NCI-H446 (cell line): ENCODE data around the gene AMIGO3.
"Not testable (repeated sequence)": the region's sequence is repeated elsewhere in the genome, so short reads cannot be mapped to it uniquely, and the experiment has no call there.

Source experiments
- DNase-seq, 2 experiments: peaks; one replicate each; lab custom pipeline; 2025; lab: John Stamatoyannopoulos, UW

The AMIGO3 gene

DNA sequence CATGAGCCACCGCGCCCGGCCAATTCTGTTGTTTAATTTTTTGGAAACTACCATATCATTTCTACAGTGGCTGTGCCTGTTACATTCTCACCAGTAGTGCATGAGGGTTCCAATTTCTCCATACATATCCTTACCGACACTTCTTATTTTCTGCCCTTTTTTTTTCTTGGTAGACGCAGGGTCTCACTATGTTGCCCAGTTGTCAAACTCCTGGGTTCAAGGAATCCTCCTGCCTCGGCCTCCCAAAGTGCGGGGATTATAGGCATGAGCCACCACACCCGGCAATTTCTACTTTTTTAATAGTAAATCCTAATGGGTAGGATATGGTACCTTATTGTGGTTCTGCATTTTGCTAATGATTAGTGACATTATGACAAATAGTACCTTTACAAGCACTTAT lies 9.6 kb downstream of the AMIGO3 start:
- DNase-seq = no peak

DNA sequence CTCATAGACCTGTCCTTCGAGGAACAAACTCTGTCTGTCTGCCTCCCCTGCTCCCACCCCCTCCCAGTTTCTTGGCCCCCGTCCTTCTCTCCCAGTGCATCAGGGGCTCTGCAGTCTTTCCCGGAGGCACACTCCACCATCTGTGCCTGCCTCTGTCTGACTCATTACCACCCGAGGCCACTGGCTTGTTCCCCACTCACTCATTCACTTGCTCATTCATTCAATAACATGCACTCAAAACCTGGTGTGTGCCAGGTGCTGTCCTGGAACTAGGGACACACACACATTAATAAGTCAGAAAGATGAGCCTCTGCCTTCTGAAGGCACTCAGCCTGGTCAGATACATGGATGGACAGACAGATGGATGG lies 12.4 kb downstream of the AMIGO3 start:
- DNase-seq = peak in 1 of 2 experiments; percentile 53

DNA sequence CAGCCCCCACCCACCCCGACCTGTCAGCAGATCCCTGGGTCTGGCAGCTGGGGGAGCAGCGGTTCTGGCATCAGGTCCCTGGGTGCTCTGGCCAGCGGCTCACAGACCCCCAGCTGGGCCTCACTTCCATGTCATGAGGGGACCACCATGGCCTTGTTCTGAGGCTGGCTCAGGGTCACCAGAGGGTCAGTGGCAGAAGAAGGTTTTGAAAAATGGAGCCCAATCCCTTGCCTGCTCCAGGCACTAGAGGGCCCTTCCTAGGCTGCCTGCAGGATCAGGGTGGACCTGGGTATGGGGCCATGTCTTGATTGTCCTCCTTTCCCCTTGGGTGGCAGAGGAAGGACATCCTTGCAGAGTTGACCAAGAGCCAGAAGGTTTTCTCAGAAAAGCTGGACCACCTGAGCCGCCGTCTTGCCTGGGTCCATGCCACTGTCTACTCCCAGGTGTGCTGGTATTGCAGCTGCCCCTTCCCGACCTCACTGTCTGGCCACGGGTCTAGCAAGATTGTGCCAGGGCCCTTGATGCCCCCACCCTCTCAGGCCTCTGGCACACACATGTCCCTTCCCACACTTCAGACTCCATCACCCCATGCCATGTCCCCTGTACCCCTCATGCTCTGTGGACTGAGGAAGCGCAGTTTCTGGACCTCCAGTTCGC lies 12.9 kb downstream of the AMIGO3 start:
- no peak for DNase-seq

DNA sequence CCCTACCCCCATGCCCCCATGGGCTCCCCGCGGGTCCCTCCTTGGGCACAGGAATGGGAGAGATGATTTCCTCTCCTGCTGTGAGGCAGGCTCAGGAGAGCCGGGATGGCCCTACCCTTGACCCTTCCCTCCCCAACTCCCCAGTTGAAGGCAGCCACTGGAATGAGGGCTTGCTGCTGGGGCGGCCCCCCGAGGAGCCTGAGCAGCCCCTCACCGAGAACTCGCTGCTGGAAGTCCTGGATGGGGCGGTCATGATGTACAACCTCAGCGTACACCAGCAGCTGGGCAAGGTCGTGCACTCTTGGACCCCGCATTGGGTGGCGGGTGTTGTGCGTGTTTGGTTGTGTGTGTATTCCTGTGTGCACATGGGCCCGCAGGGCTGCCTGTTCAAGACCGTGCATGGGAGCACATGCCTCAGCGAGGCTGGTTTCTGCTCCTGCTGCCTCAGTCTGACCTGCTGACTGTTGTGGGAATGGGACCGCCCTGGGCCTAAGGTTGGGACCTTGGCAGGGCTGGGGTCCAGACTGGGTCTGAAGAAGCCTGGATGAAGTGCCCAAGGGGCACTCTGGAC lies 14.0 kb downstream of the AMIGO3 start:
- no peak for DNase-seq

DNA sequence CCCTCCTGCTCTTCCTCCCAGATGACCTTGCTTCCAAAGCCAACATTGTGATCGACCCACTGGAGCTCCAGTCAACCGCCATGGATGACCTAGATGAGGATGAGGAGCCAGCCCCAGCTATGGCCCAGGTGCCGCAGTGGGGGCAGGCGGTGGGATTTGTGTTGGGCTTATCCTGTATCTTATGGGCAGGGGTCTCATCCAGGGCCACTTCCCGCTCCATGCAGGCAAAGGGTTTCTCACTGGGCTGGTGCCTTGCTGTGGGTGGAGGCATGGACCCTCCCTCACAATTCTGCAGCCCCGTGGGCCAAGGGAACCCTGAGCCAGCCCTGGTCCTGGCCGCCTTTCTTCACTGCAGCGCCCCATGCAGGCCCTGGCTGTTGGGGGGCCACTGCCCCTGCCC lies 14.9 kb downstream of the AMIGO3 start:
- no peak for DNase-seq

DNA sequence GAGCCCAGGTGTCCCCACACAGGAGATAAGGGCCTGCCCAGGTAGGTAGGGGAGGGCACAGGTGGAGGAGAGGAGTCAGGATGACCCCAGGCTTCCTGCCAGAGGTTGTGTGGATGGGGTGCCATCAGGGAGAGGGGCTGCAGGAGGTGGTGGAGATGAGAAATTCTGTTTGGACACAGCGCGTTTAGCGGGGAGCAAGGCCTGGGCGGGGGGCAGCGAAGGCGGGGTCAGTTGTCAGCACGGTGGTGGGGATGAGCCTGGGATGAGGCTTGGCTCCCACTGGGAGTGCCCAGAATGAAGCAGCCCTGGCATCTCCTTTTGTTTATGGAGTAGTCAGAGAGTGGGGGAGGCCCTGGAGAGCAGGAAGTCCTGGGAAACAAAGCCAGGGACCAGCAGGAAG lies 15.5 kb downstream of the AMIGO3 start:
- DNase-seq = no peak

DNA sequence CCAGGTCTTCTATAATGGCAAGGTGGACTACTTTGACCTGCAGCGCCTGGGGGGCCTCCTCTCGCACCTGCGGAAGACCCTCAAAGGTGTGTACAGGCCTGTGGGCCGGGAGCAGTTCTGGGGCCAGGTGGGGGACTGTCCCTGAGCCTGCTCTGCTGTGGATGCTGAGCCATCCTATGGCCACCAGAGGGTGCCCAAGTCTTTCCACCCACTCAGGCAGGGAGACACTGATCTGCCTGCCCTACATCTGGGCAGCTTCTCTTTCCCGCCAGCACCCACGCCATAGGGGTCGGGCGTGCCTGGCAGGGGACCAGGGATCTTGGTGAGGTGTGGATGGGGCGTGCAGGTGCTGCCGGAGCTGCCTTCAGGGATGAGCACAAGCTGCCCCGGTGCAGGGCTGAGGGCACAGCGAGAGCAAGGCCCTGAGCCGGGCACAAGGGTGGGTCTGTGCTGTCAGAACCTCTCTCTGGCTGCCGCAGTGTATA lies 16.0 kb downstream of the AMIGO3 start:
- DNase-seq = peak; percentile 8 to 62

DNA sequence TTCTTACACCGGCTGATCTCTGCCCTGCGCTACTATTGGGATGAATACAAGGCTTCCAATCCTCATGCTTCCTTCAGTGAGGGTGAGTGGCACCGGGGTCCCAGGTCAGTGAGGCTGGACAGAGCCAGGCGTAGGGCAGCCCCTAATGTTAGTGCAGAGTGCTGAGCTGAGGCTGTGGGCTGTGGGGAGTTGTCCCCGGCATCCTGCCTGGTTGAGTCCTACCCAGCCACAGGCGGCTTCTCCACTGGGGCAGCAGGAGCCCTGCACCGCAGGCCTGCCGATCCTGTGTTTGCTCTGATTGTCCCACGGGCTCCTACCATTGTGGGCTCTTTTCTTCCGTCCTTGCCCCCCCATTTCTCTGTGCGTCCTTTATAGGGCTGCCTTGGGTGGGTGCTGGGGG lies 16.8 kb downstream of the AMIGO3 start:
- DNase-seq = no peak

DNA sequence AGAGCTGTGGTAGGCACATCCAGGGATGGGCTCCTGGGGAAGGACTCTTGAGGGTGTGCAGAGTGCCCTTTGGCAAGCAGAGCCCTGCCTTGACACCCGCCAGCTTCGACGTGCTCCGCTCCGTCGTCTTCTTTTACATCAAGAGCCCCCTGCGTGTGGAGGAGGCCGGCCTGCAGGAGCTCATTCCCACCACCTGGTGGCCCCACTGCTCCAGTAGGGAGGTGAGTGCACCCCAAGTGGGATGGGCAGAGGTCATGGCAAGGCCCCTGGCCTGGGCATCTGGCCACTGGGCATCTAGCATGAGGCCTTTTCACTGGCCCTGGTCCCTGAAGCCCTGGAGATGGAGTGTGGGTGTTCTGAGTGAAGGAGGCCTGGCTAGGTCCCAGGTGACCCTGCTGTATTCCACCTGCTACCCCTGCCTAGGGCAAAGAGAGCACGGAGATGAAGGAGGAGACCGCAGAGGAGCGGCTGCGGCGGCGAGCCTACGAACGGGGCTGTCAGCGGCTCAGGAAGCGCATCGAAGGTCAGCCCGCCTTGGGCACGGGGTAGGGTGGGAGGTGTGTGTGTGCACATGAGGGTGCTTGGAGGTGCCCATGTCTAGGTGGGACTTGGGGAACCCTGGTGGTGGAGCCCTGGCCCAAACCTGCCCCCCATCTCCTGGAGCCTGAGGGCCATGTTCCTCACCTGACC lies 18.0 kb downstream of the AMIGO3 start:
- DNase-seq = no peak

DNA sequence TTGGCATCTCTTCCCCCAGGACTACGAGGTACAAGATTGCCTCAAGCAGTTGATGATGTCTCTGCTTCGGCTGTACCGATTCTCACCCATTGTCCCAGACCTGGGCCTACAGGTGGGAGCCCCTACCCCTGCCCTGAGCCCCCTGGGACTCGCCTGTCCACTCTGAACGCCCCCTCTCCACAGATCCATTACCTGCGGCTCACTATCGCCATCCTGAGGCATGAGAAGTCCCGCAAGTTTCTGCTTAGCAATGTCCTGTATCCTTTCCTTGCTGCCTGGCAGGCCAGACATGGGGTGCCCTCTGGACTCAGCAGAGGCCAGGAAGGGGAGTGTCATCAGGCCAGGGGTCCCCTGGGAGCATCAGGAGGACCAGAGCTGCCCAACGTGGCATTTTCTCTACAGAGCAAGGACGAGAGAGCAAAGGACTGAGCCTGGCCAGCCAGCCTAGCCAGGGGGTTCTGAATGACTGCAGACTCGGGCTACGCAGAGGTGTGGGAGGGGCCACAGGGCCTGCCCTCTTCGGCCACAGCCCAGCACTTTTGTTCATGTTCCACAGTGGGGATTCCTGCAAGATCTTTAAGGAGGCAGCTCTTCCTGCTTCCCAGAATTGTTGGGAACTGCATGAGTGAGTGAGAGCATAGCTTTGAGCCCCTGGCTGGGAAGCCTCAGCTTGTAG lies 18.9 kb downstream of the AMIGO3 start:
- DNase-seq = no peak

DNA sequence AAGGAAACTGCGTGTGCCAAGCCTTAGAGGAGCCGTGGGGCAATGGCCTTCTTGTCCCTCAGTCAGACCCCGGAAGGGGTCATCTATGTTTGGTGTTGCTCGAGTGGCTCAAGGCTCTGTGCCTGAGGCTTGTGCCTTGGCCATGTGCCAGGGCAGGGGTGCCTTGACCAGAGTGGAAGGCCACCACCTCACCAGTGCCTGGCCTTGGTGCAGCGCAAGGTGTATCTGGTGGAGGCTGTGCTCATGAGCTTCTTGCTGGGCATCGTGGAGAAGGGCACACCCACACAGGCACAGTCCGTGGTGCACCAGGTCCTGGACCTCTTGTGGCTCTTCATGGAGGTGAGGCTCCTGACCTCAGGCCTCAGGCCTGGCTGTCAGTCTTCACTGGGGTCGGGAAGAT lies 19.5 kb downstream of the AMIGO3 start:
- DNase-seq = no peak

DNA sequence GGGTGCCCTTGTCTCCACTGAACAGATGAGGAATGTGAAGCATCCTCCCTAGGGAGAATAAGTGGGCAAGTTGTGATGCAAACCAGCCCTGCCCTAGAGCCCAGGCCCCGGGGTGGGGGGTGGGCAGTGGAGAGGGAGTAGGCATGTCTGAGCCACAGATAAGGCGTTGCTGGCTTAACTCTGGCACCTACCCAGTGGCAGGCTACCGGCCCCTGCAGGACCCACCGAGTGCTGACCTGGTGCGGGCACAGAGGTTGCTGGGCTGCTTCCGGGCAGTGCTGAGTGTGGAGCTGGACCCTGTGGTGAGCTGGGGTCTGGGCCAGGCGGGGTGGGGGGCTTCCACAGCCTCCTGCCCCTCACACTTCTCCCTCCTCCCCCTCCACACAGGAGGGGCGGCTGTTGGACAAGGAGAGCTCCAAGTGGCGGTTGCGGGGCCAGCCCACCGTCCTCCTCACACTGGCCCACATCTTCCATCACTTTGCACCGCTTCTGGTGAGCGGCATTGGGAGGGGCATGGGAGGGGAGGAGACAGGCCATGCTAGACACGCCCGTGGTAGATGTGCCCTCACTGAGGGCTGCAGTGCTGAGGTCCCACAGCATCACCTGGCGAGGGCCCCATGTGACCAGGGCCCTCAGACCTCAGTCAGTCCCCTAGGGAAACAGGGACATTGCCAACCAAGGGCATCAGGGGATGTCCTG lies 20.1 kb downstream of the AMIGO3 start:
- DNase-seq = no peak

DNA sequence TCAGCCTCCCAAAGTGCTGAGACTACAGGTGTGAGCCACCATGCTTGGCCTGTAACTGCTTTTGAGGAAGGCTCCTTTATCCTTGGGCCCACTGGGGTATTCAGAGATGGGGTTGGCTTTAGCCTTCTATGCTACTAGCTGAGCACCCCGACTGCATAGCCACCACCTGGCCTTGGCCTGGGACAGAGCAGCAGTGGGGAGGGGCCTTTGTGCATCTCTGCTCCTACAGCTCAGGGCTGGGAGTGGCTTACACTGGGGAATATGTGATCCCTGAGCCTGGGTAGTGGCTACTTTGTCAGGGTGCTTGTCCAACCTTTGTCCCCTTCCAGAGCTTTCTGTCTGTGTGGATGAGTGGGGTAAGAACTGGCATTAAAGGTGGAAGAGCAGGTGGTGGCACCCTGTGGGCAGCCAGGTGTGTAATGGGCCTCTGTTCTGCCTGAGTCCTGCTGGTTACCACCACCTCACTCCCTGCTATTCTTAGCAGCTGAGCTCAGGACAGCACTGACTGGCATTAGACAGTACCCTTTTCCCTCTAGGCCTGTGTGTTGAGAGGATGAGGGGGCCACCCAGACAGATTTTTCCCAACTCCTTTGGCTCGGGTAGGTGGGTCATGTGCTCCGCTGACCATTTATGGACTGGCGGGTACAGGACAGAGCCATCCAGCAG lies 24.0 kb downstream of the AMIGO3 start:
- not testable (repeated sequence) for DNase-seq

DNA sequence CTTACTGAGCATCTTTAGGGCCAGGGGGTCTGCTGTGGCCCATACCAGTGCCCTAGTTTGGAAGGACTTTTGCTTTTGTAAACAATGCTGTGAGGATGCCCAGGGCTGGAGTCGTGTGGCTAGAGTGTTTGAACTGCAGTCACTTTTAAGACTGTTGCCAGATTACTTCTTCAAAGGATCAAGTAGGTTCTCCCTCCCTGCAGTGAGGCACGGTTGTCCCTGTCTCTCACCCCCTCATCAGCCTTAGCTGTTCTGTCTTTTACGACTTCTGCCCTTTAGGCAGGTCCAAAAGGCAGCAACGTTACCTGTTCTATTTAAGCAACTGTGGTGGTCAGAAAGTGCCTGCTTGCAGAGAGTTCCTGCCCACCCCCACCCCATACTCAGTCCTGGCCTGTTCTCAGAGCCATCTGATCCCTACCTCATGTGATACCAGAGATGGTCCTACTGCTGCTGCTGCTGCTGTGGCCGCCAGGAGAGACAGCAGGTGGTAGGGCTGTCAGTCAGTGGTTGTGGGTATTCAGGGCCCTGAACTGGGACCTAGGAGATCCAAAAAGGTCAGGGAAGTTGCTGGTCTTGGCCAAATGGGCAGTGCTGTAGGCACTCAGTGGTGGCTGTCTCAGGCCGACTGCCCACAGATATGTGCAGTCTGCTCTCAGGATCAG lies 24.9 kb downstream of the AMIGO3 start:
- not testable (repeated sequence) for DNase-seq

DNA sequence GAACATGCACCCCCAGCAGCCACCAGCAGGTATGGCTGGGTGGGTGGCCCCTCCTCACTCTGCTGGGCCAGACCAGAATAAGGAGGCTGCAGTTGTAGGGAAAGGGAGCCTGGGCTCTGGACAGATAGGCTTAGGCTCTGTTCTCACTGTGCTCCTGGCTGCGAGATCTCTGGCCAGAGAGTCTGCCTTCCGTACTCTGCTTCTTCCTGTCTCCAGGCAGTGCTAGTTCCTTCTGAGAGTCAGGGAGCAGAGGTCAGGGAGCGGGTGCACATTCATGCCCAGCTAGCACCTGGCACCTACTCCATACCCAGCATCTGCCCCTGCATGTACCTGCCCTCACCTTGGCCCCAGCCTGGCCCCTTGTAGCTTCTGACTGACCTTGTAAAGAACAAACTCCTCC lies 28.0 kb downstream of the AMIGO3 start:
- not testable (repeated sequence) for DNase-seq

DNA sequence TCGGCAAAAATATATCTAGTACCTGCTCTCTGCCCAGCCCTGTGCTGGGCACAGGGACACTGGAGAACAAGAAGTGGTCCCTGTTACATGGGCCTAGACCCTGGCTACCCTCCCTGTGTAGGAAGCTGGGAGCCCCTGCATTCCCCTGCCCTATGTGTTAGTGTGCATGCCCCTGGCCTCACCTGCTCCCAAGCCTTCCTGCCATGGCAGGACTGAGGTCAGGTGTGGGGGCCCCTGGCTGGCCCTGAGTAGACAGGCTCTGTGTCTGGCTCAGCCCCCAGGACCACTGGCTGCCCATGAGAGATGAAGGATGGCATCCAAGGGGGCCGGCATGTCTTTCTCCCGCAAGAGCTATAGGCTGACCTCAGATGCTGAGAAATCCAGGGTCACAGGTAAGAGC lies 28.6 kb downstream of the AMIGO3 start:
- DNase-seq = not testable (repeated sequence)

DNA sequence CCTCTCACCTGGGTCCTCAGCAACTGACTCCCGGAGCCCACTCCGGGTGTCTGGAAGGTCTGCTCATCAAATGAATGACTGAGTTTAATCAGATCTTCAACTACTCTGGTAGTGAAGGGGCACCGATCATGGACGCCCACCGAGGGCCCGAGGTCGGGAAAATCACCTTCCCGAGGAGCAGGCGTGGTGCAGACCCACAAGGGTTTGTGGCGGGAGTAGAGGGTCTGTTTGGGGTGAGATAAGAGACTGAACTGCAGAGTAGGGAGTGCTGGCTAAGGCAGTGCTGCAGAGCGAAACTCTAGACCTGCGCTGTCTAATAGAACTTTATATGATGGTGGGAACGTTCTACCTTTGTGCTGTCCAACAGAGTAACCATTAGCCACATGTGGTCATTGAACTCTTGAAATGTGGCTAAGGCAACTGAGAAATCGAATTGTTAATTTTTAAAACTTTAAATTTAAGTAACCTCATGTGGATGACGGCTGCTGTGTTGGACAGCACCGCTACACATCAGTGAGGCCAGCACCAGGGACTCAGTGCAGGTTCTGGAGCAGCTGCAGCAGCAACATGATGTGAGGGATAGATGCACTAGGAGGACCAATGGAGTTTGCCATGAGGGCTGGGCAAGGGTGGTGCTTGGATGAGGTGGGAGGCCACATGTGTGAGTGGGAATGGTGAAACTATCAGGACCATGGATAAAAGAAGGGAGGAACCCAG lies 29.4 kb downstream of the AMIGO3 start:
- not testable (repeated sequence) for DNase-seq

DNA sequence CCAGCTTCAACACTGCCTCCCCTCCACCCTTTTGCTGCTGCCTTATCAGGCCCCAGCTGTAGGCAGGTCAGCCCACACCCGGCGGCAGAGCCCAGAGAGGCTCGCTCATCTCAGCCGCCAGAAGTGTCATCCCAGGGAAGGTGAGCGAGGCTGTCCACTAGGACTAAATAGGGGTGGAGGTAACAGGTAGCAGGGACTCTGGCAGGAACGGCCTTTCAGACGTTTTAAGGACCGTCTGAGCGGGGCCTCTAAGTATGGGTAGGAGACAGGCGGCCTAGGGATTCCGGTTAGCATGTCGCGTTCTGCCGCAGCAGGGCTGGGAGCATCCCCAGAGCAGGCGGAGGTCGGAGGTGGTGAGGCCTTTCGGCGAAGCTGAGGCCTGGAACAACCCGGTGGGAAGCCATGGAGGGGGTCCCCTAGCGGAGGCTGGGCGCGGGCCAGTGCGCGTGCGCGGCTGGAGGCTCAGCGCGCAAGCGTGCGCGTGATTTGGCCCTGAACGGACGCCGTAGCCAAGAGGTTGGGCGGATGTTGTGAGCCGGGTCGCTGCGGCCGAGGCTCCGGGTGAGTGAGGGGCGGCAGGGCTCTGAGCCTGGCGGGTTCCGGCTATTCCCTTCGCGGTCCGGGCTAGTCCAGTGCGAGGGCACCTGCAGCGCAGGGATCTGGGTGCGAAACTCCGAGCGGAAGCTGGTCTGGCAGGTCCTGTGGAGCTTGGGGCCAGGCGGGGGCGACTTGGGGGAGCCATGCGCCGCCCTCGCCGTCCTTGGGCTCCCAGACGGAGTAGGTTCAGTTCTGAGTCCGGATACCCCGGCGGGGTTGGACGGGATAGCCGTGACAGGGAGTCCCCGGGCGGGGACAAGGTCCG lies 30.2 kb downstream of the AMIGO3 start, which contains the start of the genes MST1 and RNF123:
Gene MST1 (minus strand): TSS at position 429 of the 862 bp plus-strand sequence. CDS start 783 bp downstream, outside the sequence.
Gene RNF123 (plus strand): TSS at position 512 of the 862 bp plus-strand sequence. CDS start 1,609 bp downstream, outside the sequence.
- no peak for DNase-seq
